K562 (cell line): ENCODE measurements around the gene ENTR1. TPM values are rescaled to one million over a fixed set of nuclear protein-coding genes. Genes with fewer than 3 reads are reported as not detected.

Source experiments
- ATAC-seq: fragments of 200-7000 bp; cut with Tn5 transposase; 3 replicates; pipeline ENCODE4 v1.9.1; 2020; ENCODE audit warnings: moderate library complexity
- BruUV-seq: library from RNA; stranded (reverse); fragments of 400-500 nt; replicated peaks from 2 replicates; lab custom pipeline; 2021; lab: Mats Ljungman, UMichigan
- CTCF ChIA-PET: fragments of 300-600 bp; formaldehyde crosslinking; extraction: SDS; loops from one replicate; lab custom pipeline; 2021; ENCODE audit warnings: low intra/inter-chr PET ratio; lab: Yijun Ruan, JAX
- POLR2A ChIA-PET: fragments of 300-600, 350-650 bp; sonication (Branson Sonifier 250); formaldehyde crosslinking; extraction: SDS; loops from one replicate; lab custom pipeline; 2021; ENCODE audit warnings: antibody characterized with exemption, inconsistent platforms; lab: Yijun Ruan, JAX
- DNase-seq, 4 experiments: peaks; one replicate each; pipeline versions ENCODE4 v3.0.0 to v3.0.0-alpha.2; 2011 to 2018; ENCODE audit warnings: low spot score in 3 of 4, mixed read lengths in 3 of 4; ENCODE audit errors: extremely low read depth in 1 of 4
- FAIRE-seq: peaks from 2 replicates; lab custom pipeline; 2011; peaks lifted over from hg19 to GRCh38; lab: Jason Lieb, UNC
- H2AFZ ChIP-seq: 2 replicates; pipeline ENCODE4 v1.6.0; 2011; ENCODE audit warnings: low read depth, low read length, control low read depth, inconsistent platforms
- H3K27ac ChIP-seq: fragments of 200-600 bp; 3 replicates; pipeline ENCODE4 v1.8.0; 2011; ENCODE audit warnings: low read depth, mild to moderate bottlenecking, control low read depth, inconsistent platforms, low read length, moderate library complexity, mixed read lengths; ENCODE audit errors: extremely low read depth
- H3K27me3 ChIP-seq, 2 experiments: fragments of 300-600 bp in 1 of 2; 2 replicates in 1 of 2; 3 replicates in 1 of 2; pipeline versions ENCODE4 v1.6.0 to v1.8.0; 2011; ENCODE audit warnings: inconsistent platforms in 2 of 2, low read length in 2 of 2, mild to moderate bottlenecking in 1 of 2, mixed read lengths in 1 of 2, moderate library complexity in 1 of 2; ENCODE audit not compliant: control insufficient read depth in 2 of 2, insufficient read depth in 2 of 2
- H3K36me3 ChIP-seq: fragments of 300-600 bp; 3 replicates; pipeline ENCODE4 v1.8.0; 2011; ENCODE audit warnings: mild to moderate bottlenecking, low read length, inconsistent platforms; ENCODE audit not compliant: control insufficient read depth, insufficient read depth
- H3K4me1 ChIP-seq, 2 experiments: fragments of 200-600 bp in 1 of 2; replicated peaks in 1 of 2; 2 replicates in 1 of 2; 3 replicates in 1 of 2; pipeline versions ENCODE4 v1.5.1 to v1.8.0; 2011; ENCODE audit warnings: inconsistent platforms in 2 of 2, low read length in 2 of 2, mild to moderate bottlenecking in 1 of 2, mixed read lengths in 1 of 2, moderate library complexity in 1 of 2; ENCODE audit not compliant: control insufficient read depth in 2 of 2, insufficient read depth in 2 of 2
- H3K4me2 ChIP-seq: 2 replicates; pipeline ENCODE4 v1.6.1; 2011; ENCODE audit warnings: low read length, control low read depth, inconsistent platforms, mixed read lengths; ENCODE audit not compliant: insufficient read depth
- H3K4me3 ChIP-seq: fragments of 200-600 bp; sonication (generic), shearing (Covaris generic); 2 replicates; pipeline ENCODE4 v1.5.1; 2016; ENCODE audit warnings: control low read depth, inconsistent platforms
- H3K79me2 ChIP-seq: fragments of 200-600 bp; 3 replicates; pipeline ENCODE4 v1.8.0; 2011; ENCODE audit warnings: low read length, inconsistent platforms; ENCODE audit not compliant: control insufficient read depth, insufficient read depth
- H3K9ac ChIP-seq, 2 experiments: 2 replicates each; pipeline versions ENCODE4 v1.6.0 to v1.6.1; 2011; ENCODE audit warnings: low read depth in 2 of 2, low read length in 2 of 2, control low read depth in 1 of 2, inconsistent platforms in 1 of 2, mild to moderate bottlenecking in 1 of 2, mixed read lengths in 1 of 2; ENCODE audit not compliant: insufficient read depth in 1 of 2
- H3K9me1 ChIP-seq: one replicate; pipeline ENCODE4 v1.6.0; 2011; ENCODE audit warnings: inconsistent platforms, mild to moderate bottlenecking, low read length, moderate library complexity; ENCODE audit not compliant: control insufficient read depth, insufficient read depth
- H3K9me3 ChIP-seq: replicated peaks from 2 replicates; pipeline ENCODE4 v1.5.1; 2011; ENCODE audit warnings: low read depth, low read length, inconsistent platforms; ENCODE audit not compliant: control insufficient read depth, insufficient read depth
- H4K20me1 ChIP-seq: replicated peaks from 2 replicates; pipeline ENCODE4 v1.6.1; 2011; ENCODE audit warnings: low read length, inconsistent platforms, mixed read lengths; ENCODE audit not compliant: control insufficient read depth, insufficient read depth
- CBX2 ChIP-seq: fragments of 200-600 bp; sonication (generic); IDR thresholded peaks from one replicate; pipeline ENCODE4 v1.6.1; 2012; ENCODE audit warnings: mild to moderate bottlenecking, low read length, inconsistent platforms; ENCODE audit not compliant: insufficient read depth, poor library complexity, severe bottlenecking
- FOXA1 ChIP-seq: fragments of 450-650 bp; IDR thresholded peaks from 2 replicates; pipeline ENCODE4 v1.6.1; 2016; ENCODE audit warnings: mild to moderate bottlenecking, borderline replicate concordance
- NFE2 ChIP-seq: IDR thresholded peaks from 2 replicates; pipeline ENCODE4 v1.6.1; 2014; ENCODE audit warnings: antibody characterized with exemption, low read depth
- PTRF ChIP-seq: fragments of 450-650 bp; IDR thresholded peaks from 2 replicates; pipeline ENCODE4 v1.6.1; 2016; ENCODE audit warnings: mild to moderate bottlenecking, missing genetic modification characterization, missing compliant biosample characterization
- ZNF586 ChIP-seq: fragments of 450-650 bp; formaldehyde crosslinking; conservative IDR thresholded peaks from 2 replicates; pipeline ENCODE4 v1.4.0; 2020; ENCODE audit warnings: mild to moderate bottlenecking, moderate library complexity
- WGBS: fragments of 100-300 bp; shearing (Covaris generic); methylation state at CpG from one replicate; pipeline ENCODE4 v1.1.6; 2016; ENCODE audit warnings: low coverage, mixed read lengths; ENCODE audit not compliant: insufficient coverage; ENCODE audit errors: missing lambda C conversion rate; 5-methylcytosine and 5-hydroxymethylcytosine counted together
- in situ Hi-C: fragments of 300-500 bp; cut with MboI; formaldehyde crosslinking; loops from 4 replicates; pipeline ENCODE4 v1.15.0; 2018; ENCODE audit warnings: inconsistent platforms, mixed read lengths
- intact Hi-C: fragments of 100-400 bp; cut with micrococcal nuclease; formaldehyde crosslinking; loops from 2 replicates; pipeline ENCODE4 v1.14.2; 2022
- polyA plus RNA-seq, 8 experiments: library from polyadenylated mRNA; depleted of rRNA in 4 of 8; stranded (reverse) in 5 of 8; unstranded in 3 of 8; fragments of >200 nt; fragmentation: Nextera tagmentation in 2 of 8; fragmentation: Illumina TruSeq in 1 of 8; extraction: Ambion mirVana in 2 of 8; extraction: Trizol in 1 of 8; gene quantifications; 2 replicates each; pipeline versions ENCODE4 v1.2.1 to v1.2.3, GENCODE V29; 2011 to 2014; ENCODE audit warnings: inconsistent platforms in 1 of 8, missing spikeins in 1 of 8
- total RNA-seq, 7 experiments: library from RNA; depleted of rRNA in 6 of 7; stranded (reverse); fragments of >200 nt in 6 of 7; fragmentation: Illumina TruSeq in 2 of 7; extraction: Trizol in 2 of 7; gene quantifications; 2 replicates each; pipeline versions ENCODE4 v1.2.1 to v1.2.3, GENCODE V29; 2011 to 2021; ENCODE audit warnings: low replicate concordance in 1 of 7
- TF ChIP-seq, protein P1 (sequence below): sonication (generic); formaldehyde crosslinking; IDR thresholded peaks from 2 replicates; pipeline ENCODE4 v1.8.1; 2022; ENCODE audit warnings: missing genetic modification reagents
- TF ChIP-seq, protein P2 (sequence below): fragments of 450-650 bp; formaldehyde crosslinking; IDR thresholded peaks from 2 replicates; pipeline ENCODE4 v1.4.0; 2022; ENCODE audit warnings: missing genetic modification characterization

The ENTR1 gene
- total and polyA plus RNA-seq, 9 of the 15 experiments (the other 6 are each of a cell fraction or from before 2014, with no cell fraction given): 6.7 to 106 (median 72.6) TPM

GRCh38 chr9:136396219-136396515, 14.2 kb downstream of the ENTR1 start (continued):
- TF ChIP-seq FOXA1: no peak
- TF ChIP-seq, protein P1, sequence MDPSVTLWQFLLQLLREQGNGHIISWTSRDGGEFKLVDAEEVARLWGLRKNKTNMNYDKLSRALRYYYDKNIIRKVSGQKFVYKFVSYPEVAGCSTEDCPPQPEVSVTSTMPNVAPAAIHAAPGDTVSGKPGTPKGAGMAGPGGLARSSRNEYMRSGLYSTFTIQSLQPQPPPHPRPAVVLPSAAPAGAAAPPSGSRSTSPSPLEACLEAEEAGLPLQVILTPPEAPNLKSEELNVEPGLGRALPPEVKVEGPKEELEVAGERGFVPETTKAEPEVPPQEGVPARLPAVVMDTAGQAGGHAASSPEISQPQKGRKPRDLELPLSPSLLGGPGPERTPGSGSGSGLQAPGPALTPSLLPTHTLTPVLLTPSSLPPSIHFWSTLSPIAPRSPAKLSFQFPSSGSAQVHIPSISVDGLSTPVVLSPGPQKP (CRISPR knock-in tag): no peak
- TF ChIP-seq CBX2: no peak

GRCh38 chr9:136395345-136396218, 14.8 kb downstream of the ENTR1 start:
- Histone ChIP-seq H3K9me3 (no peaks in the 10 kb centered on the region), H4K20me1 (no peaks in the 10 kb centered on the region; the same call in 1 of the 2 replicates), H3K27ac (no peak overlapping the region), H3K4me2 (no peak overlapping the region), H3K4me1 (peaks cover 7 to 43% of the 10 kb centered on the region in 2 experiments; a peak in 4 of 5 replicates), H3K79me2 (peaks cover 28% of the 10 kb centered on the region), H3K36me3 (peaks cover 79% of the 10 kb centered on the region), H3K4me3 (no peak overlapping the region), H3K9ac (peak overlapping the region in 1 of 2 experiments; percentile 57; a peak in 1 of 4 replicates), H3K27me3 (no peaks in the 10 kb centered on the region), H2AFZ (no peak overlapping the region), H3K9me1 (no peaks in the 10 kb centered on the region)
- intact Hi-C loops (no loop called here), in situ Hi-C loops (no loop called here)
- POLR2A ChIA-PET: interaction anchor here (0.6 to 1.6 kb wide), 5 partner anchors 8 to 714 kb away, joined by 3 to 5 read pairs (median 3); partner anchors contain the start of gene DNLZ
- no peak for TF ChIP-seq PTRF (tag)
- no peak for TF ChIP-seq ZNF586 (CRISPR knock-in tag)
- no peak for TF ChIP-seq NFE2
- TF ChIP-seq, protein P2, sequence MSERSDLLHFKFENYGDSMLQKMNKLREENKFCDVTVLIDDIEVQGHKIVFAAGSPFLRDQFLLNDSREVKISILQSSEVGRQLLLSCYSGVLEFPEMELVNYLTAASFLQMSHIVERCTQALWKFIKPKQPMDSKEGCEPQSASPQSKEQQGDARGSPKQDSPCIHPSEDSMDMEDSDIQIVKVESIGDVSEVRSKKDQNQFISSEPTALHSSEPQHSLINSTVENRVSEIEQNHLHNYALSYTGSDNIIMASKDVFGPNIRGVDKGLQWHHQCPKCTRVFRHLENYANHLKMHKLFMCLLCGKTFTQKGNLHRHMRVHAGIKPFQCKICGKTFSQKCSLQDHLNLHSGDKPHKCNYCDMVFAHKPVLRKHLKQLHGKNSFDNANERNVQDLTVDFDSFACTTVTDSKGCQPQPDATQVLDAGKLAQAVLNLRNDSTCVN (CRISPR knock-in tag): no peak
- no TSS peak for BruUV-seq
- no peak for FAIRE-seq
- 93% methylated on average over 18 of the region's 26 CpGs for WGBS
- no peak for ATAC-seq
- DNase-seq: no peak
- CTCF ChIA-PET: no interaction called here
